Retinal pigment epithelial cell (primary cell): Measurements from ENCODE around the gene C18orf63.

Experiments used
- DNase-seq: peaks from one replicate; pipeline ENCODE4 v3.0.0-alpha.2; 2010; ENCODE audit warnings: low read depth
- H3K4me3 ChIP-seq: 2 replicates; pipeline ENCODE4 v1.5.1; 2011; ENCODE audit warnings: mild to moderate bottlenecking, low read length, control low read depth, moderate library complexity
- TF ChIP-seq, protein P1 (sequence below): conservative IDR thresholded peaks from 2 replicates; pipeline ENCODE4 v1.5.1; 2011; ENCODE audit warnings: low read depth, low read length, control low read depth, inconsistent platforms

The C18orf63 gene

DNA sequence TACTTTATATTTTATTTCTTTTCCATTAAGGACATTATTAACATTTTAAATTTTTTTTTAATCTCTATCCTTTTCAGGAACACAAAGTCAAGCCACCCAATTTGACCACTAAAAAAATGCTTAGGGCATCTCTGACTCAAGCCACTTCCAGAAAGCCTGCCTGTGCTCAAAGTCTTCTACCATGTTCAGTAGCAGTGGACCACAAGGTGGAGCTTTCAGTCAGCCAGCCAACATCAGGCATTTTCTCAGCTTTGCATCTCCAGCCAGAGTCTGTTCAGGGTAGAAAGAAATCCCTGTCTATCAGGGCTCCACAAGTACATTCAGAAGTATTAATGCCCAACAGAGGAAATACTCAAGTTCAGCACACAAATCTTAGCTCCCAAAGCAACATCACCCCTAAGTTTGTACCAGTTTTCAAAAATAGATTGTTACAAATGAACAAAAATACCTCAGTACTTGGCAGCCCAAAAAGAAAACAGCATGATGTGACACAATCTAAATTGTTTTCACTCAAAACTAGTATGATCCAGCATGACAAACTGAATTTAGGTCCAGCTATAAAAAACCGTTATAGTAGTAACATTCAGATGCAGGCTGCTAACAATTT, 37.6 kb downstream of the C18orf63 start:
- TF ChIP-seq, protein P1, sequence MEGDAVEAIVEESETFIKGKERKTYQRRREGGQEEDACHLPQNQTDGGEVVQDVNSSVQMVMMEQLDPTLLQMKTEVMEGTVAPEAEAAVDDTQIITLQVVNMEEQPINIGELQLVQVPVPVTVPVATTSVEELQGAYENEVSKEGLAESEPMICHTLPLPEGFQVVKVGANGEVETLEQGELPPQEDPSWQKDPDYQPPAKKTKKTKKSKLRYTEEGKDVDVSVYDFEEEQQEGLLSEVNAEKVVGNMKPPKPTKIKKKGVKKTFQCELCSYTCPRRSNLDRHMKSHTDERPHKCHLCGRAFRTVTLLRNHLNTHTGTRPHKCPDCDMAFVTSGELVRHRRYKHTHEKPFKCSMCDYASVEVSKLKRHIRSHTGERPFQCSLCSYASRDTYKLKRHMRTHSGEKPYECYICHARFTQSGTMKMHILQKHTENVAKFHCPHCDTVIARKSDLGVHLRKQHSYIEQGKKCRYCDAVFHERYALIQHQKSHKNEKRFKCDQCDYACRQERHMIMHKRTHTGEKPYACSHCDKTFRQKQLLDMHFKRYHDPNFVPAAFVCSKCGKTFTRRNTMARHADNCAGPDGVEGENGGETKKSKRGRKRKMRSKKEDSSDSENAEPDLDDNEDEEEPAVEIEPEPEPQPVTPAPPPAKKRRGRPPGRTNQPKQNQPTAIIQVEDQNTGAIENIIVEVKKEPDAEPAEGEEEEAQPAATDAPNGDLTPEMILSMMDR = peak; percentile 87
- H3K4me3 ChIP-seq = no peak overlapping the region
- peak; percentile 35 for DNase-seq

DNA sequence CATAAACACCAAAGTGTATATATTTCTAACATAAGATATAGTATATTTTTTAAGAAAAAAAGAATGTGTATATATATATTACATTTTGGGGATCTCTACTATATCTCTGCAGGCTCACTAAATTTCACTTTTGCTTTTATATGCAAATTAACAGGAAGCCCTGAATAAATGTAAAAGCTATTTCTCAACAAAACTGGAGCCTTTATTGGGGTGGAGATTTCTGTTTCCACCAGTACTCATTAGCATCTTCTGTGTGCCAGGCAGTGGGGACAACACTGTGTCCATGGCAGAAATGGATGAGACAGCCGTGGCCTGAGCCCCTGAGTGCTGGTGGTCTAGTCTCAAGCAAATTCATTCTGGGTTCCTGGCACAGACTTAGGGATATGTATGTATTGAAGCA, 41.3 kb downstream of the C18orf63 start:
- no peak for DNase-seq
- H3K4me3 ChIP-seq = no peak overlapping the region
- TF ChIP-seq, protein P1 = no peak

DNA sequence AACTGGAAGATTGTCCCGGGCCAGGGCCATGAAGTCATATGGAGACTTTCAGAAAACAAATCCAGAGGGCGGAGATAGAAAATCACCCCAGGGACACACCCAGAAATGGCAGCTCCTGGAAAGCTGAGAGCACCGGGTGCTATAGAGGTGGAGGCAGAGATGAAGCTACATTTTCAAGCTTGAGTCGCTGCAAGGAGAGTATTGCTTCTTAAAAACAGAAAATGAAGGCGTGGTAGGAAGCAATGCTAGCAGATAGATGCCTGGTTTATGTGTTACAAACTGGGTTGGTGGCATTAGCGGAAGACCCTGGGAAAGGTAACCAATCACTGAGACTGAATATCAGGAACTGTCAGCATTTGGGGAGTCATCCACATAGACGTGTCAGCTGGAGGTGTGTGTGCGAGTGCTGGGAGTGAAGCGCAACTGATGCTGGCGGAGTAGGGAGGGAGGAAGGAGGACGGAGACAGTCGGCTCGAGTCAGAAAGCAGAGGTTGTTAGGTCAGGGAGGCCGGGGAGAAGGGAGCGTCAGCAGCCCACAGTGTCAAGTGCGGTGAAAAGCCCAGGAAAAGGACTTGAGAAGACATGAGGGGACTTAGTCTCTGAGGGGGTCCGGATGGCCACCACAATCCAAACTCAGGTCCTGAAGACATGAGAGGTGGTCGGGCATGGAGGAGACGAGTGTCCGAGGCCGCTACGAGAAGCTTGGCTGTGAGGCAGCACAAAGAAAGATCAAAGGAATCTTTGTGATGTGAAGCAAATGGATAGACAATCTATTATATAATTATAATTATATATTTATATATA, 45.4 kb downstream of the C18orf63 start:
- DNase-seq = no peak
- TF ChIP-seq, protein P1 = no peak

GRCh38 chr18:74367905-74368304, 52.3 kb downstream of the C18orf63 start:
- no peak overlapping the region for H3K4me3 ChIP-seq
- no peak for DNase-seq
- TF ChIP-seq, protein P1 = no peak

More for the DNA sequence above, 45.4 kb downstream of the C18orf63 start:
- H3K4me3 ChIP-seq = no peak overlapping the region

DNA sequence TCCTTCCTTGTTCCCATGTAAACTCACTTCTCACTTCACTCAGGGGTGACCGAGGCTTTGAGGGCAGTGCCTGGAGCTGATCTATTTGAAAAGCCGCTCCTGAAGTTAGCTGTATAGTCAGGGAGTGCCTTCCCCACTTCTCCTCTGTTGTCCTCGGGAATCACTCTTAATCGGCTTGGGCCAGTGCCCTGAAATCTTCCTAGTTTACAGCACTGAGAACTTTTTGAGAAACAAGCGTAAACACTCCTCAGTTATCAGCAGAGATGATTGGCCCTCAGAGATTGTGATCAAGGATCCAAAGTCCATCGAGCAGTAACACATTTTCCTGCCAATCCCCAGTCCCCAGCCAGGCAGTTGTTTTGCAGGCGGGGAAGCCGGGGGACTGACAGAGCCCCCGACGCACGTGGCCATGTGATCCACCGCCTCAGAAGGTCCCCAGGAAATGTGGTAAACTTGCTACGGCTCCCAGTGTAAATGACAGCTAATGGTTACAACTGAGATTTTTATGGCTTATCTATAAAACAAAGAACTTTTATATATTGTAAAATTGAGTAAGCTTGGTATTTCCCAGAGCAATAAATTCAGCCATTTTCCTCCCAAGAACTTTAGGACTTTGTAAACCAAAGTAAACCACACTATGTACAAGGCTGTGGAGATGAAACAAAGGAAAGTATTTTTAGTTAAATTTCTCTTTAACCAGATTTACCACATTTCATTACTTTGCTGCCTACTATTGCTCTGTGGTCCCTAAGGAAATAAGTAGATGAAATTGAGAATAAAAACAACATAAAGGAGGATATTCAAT, 53.5 kb downstream of the C18orf63 start:
- H3K4me3 ChIP-seq = no peak overlapping the region
- TF ChIP-seq, protein P1 = no peak
- DNase-seq = no peak

GRCh38 chr18:74370115-74370514, 54.5 kb downstream of the C18orf63 start:
- TF ChIP-seq, protein P1 = no peak
- no peak overlapping the region for H3K4me3 ChIP-seq
- DNase-seq = no peak
